HPDE6-E6E7 (cell line): Measurements from ENCODE around the gene OR2Y1.
"Not testable (repeated sequence)": the region's sequence is repeated elsewhere in the genome, so short reads cannot be mapped to it uniquely, and the experiment has no call there.

Source experiments
- DNase-seq: peaks from one replicate; pipeline ENCODE4 v3.0.0; 2011; ENCODE audit warnings: missing footprints; ENCODE audit errors: extremely low spot score

The OR2Y1 gene

GRCh38 chr5:180739271-180739670, 587 bp downstream of the OR2Y1 start:
- DNase-seq: no peak

GRCh38 chr5:180736536-180736935, 3.3 kb downstream of the OR2Y1 start:
- no peak for DNase-seq

- no peak for DNase-seq
Measured at GRCh38 chr5:180724944-180725343, 14.9 kb downstream of the OR2Y1 start.

GRCh38 chr5:180723936-180724335, 15.9 kb downstream of the OR2Y1 start:
- no peak for DNase-seq

GRCh38 chr5:180720486-180720885, 19.4 kb downstream of the OR2Y1 start:
- DNase-seq: no peak

- no peak for DNase-seq
Measured at GRCh38 chr5:180719781-180720180, 20.1 kb downstream of the OR2Y1 start.

- peak; percentile 16 for DNase-seq
Measured at GRCh38 chr5:180718810-180719453, 20.9 kb downstream of the OR2Y1 start.

GRCh38 chr5:180717989-180718388, 21.9 kb downstream of the OR2Y1 start:
- DNase-seq: no peak

GRCh38 chr5:180704362-180704761, 35.5 kb downstream of the OR2Y1 start:
- no peak for DNase-seq

GRCh38 chr5:180703912-180704311, 35.9 kb downstream of the OR2Y1 start:
- DNase-seq: no peak

- DNase-seq: not testable (repeated sequence)
Measured at GRCh38 chr5:180703371-180703770, 36.5 kb downstream of the OR2Y1 start.

GRCh38 chr5:180700440-180700839, 39.4 kb downstream of the OR2Y1 start:
- not testable (repeated sequence) for DNase-seq

GRCh38 chr5:180699042-180699441, 40.8 kb downstream of the OR2Y1 start:
- no peak for DNase-seq

GRCh38 chr5:180696116-180696515, 43.7 kb downstream of the OR2Y1 start:
- no peak for DNase-seq

GRCh38 chr5:180692429-180692828, 47.4 kb downstream of the OR2Y1 start:
- DNase-seq: no peak

GRCh38 chr5:180691046-180691445, 48.8 kb downstream of the OR2Y1 start:
- no peak for DNase-seq

- DNase-seq: no peak
Measured at GRCh38 chr5:180690562-180690961, 49.3 kb downstream of the OR2Y1 start.

- DNase-seq: no peak
Measured at GRCh38 chr5:180689775-180690174, 50.1 kb downstream of the OR2Y1 start.
